Measurements from ENCODE around the gene SIGLEC15. TPM values are rescaled to one million over a fixed set of nuclear protein-coding genes. Genes with fewer than 3 reads are reported as not detected.

Gene SIGLEC15
- total RNA-seq, 1 donor from 2014 or later: not detected

- no peak for DNase-seq (ENCODE audit: low read depth in 2 of 2)
Measured at GRCh38 chr18:45874491-45875184, 49.2 kb downstream of the SIGLEC15 start.

GRCh38 chr18:45876161-45876560 is 50.7 kb downstream of the SIGLEC15 start:
- DNase-seq (ENCODE audit: low read depth in 2 of 2): no peak

GRCh38 chr18:45877403-45877802 is 51.9 kb downstream of the SIGLEC15 start:
- no peak for DNase-seq (ENCODE audit: low read depth in 2 of 2)

- peak; percentile 67 to 79 for DNase-seq (ENCODE audit: low read depth in 2 of 2)
Measured at GRCh38 chr18:45879681-45880655, 54.5 kb downstream of the SIGLEC15 start.

- DNase-seq (ENCODE audit: low read depth in 2 of 2): no peak
Measured at GRCh38 chr18:45880876-45881558, 55.5 kb downstream of the SIGLEC15 start.

GRCh38 chr18:45887585-45887984 is 62.1 kb downstream of the SIGLEC15 start:
- DNase-seq (ENCODE audit: low read depth in 2 of 2): no peak

GRCh38 chr18:45889419-45890064 is 64.1 kb downstream of the SIGLEC15 start:
- no peak for DNase-seq (ENCODE audit: low read depth in 2 of 2)

GRCh38 chr18:45890606-45891005 is 65.1 kb downstream of the SIGLEC15 start:
- DNase-seq (ENCODE audit: low read depth in 2 of 2): no peak

GRCh38 chr18:45891806-45892205 is 66.3 kb downstream of the SIGLEC15 start:
- DNase-seq (ENCODE audit: low read depth in 2 of 2): peak; percentile 8 to 77

Other genes starting within 250 kb of the SIGLEC15 start
- gene SLC14A2, start 210.2 kb upstream of the SIGLEC15 start, total RNA-seq: not detected in 2 replicates
- gene SLC14A1, start 101.5 kb upstream of the SIGLEC15 start, total RNA-seq: not detected in 2 replicates
- gene EPG5, start 141.7 kb downstream of the SIGLEC15 start, total RNA-seq: 8.9 and 12.1 TPM in 2 replicates
- gene PSTPIP2, start 246.6 kb downstream of the SIGLEC15 start, total RNA-seq: 0.20 and 1.1 TPM in 2 replicates

All from lung microvascular endothelial cell (primary cell).